ENCODE results near the gene NANOS1.

NANOS1 gene

DNA sequence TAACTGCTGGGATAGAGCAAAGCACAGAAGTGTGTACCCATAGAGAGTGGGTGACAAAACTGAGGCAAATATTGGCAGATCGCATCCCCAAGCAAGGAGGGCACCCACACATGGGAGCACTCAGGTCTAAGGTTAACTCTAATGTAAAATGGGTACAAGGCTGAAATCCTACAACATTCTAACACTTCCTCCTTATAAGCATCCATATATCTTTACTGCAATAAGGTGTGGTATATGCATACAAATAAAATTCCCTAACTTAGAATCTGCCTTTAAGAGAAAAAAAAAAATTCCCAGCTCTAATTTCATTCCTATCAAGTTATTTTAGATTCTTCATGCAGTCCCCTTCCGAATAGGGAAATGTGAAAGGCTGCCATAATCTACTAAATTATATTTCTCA is 32.4 kb downstream of the NANOS1 start:
- no peak for DNase-seq

GRCh38 chr10:119070395-119071165 is 41.1 kb downstream of the NANOS1 start:
- no peak for DNase-seq

DNA sequence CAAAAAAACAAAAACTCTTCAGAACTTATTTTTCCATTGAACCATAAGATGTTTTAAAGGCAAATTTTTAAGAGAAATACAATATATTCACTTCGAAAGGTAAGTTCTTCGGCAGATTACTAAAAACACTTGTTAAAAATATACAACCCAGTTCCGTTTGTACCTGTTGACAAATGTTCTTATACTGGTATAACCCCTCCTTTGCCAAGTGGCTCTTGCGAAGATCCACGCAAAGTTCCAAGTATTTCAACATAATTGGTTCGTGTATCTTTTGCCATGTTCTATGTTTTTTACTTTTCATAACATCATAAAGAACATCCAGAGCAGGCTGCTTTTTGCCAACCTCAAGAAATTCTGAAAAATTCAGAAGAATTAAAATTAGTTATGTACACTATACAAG is 44.1 kb downstream of the NANOS1 start:
- DNase-seq = no peak

GRCh38 chr10:119078422-119079179 is 49.1 kb downstream of the NANOS1 start:
- no peak for DNase-seq

GRCh38 chr10:119079599-119080520 is 50.3 kb downstream of the NANOS1 start:
- peak; percentile 75 for DNase-seq

DNA sequence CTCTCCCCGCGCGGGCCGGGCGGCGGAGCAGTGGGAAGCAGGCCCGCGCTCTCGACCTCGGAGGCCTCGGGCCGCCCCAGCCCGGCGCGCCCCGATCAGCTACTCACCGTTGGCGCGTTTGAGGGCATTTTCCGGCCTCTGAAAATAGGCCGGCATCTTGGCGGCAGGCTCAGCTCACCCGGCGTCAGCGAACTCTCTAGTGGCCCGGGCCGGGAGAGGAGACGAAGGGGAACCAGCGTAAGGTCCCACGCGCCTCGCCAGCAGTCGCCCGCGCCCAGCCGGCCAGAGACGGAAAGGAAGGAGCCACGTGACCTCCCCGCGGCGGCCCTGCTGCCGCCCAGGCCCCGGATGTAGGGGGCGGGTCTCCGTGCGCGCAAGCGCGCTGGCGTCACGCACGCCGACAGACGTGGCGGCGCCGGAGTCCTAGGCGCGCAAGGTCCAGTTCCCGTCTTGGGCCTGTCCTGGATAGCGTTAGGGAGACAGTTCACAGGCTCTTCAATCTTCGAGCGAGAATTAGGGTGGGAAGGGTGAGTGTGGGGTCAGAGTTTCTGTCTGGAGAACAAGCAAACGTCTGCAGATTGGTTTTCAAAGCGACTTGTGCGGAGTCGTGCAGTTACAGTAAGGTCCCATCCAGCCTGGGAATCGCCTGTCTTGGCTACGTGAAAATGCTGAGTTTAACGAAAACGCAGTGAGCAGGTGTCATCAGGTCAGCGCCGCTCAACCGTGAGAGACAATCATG is 51.2 kb downstream of the NANOS1 start, which contains the start of gene EIF3A:
Gene EIF3A (minus strand): TSS at position 297 of the 739 bp plus-strand sequence. CDS start 141 bp downstream, at position 156.
- peak; percentile 94 for DNase-seq
